ENCODE measurements around the gene ZNF236.
"Not testable (repeated sequence)": the region's sequence is repeated elsewhere in the genome, so short reads cannot be mapped to it uniquely, and the experiment has no call there.

The ZNF236 gene

DNA sequence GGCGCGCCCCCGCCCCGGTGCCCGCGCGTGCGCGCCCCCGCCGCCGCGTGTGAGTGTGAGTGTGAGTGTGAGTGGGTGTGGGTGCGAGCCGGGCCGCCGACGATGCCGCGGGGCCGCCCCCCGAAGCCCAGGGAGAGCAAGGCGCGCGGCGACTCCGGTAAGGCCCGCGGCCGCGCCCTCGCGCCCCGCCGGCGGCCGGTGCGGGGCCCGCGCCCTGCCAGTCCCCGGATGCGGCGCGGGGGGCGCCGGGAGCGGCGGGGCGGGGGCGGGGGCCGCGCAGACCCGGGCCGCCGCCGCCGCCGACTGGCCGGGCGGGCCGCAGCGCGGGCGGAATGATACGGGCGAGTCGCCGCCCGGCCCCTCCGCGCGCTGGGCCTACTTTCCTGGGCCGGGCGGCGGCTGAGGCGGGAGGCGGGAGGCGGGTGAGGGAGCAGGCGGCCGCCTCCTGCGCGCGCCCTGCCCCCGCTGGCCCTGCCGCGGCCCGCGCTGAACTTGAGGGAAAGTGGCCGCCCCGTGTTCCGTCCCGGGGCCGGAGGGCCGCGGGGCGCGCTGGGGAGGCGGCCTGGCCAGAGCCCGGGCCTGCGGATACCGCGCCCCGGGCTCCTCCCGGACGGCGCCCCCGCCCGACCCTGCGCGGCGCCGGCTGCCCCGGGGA, at the start of gene ZNF236:
ZNF236 (plus strand) TSS at position 52 of the 655 bp plus-strand sequence; CDS start at position 103, 51 bp downstream.
- H2AFZ ChIP-seq (ENCODE audit: low read depth, low read length): peak within 1 kb of the TSS; percentile 75
- peaks cover 16% of the 10 kb centered on the region for H3K4me1 ChIP-seq (ENCODE audit: insufficient read depth, low read length)
- H3K36me3 ChIP-seq (ENCODE audit: insufficient read depth, low read length): no peaks in the 10 kb centered on the region
- H3K9me3 ChIP-seq (ENCODE audit: low read length): no peaks in the 10 kb centered on the region
- H3K4me3 ChIP-seq (ENCODE audit: low read length): peak within 1 kb of the TSS; percentile 84
- H3K27me3 ChIP-seq (ENCODE audit: insufficient read depth, low read length): no peaks in the 10 kb centered on the region

DNA sequence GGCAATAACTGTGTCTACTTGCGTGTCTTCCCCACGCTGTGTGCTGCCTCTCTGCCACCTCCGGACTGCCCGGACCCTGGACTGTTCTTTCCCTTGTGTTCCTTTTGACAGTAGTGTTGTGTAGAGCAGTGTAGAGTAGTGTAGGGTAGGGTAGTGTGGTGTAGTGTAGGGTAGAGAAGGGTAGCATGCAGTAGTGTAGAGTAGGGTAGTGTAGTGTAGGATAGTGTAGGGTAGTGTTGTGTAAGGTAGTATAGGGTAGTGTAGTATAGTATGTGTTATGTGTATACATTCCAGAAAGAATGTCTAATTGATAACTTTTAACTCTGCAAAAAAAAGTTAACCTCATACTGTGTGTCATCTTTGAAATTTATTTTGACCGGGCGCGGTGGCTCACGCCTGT, 49.7 kb upstream of the ZNF236 start:
- no peaks in the 10 kb centered on the region for H3K9me3 ChIP-seq (ENCODE audit: low read length)
- H3K36me3 ChIP-seq (ENCODE audit: insufficient read depth, low read length): no peaks in the 10 kb centered on the region
- H3K4me3 ChIP-seq (ENCODE audit: low read length): no peak overlapping the region
- no peak overlapping the region for H2AFZ ChIP-seq (ENCODE audit: low read depth, low read length)
- peaks cover 10% of the 10 kb centered on the region for H3K4me1 ChIP-seq (ENCODE audit: insufficient read depth, low read length)
- H3K27me3 ChIP-seq (ENCODE audit: insufficient read depth, low read length): no peaks in the 10 kb centered on the region

DNA sequence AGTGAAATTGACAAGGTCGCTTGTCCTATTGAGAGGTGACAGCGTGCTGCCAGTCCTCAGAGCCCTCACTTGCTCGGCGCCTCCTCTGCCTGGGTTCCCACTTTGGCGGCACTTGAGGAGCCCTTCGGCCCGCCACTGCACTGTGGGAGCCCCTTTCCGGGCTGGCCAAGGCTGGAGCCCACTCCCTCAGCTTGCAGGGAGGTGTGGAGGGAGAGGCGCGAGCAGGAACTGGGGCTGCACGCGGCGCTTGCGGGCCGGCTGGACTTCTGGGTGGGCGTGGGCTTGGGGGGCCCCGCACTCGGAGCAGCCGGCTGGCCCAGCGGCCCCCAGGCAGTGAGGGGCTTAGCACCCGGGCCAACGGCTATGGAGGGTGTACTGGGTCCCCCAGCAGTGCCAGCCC, 45.3 kb upstream of the ZNF236 start:
- H3K4me3 ChIP-seq (ENCODE audit: low read length); H3K9me3 ChIP-seq (ENCODE audit: low read length); H3K27me3 ChIP-seq (ENCODE audit: insufficient read depth, low read length); H2AFZ ChIP-seq (ENCODE audit: low read depth, low read length); H3K4me1 ChIP-seq (ENCODE audit: insufficient read depth, low read length); H3K36me3 ChIP-seq (ENCODE audit: insufficient read depth, low read length): not testable (repeated sequence)

DNA sequence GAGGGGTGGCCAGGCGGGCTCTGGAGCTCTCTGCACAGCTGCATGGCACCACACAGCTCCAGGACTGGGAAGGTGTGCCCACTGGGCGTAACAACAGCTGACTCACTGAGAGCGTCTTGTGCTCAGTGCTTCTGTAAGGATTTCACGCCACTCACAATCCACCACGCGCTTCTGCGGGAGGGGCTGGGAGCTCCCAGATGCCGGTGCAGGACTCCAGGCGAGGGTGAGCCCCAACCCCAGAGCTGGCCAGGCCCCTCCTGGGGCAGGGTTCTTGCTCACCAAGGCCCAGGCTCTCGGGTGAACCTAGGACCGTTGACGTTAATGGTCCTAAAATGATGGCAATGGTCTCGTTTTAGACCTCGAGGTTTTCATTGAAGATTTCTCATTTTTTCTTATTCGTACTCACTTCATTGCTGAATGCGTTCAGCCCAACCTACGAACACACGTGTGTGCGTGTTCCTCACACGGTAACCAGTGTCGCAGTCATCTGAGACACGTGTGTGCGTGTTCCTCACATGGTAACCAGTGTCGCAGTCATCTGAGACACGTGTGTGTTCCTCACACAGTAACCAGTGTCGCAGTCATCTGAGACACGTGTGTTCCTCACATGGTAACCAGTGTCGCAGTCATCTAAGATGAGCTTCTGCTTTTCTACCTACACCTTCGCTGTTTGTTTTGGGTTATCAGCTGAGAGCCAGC, 38.4 kb upstream of the ZNF236 start:
- Histone ChIP-seq H3K4me3 (ENCODE audit: low read length) (no peak overlapping the region), H3K36me3 (ENCODE audit: insufficient read depth, low read length) (no peaks in the 10 kb centered on the region), H3K9me3 (ENCODE audit: low read length) (no peaks in the 10 kb centered on the region), H3K27me3 (ENCODE audit: insufficient read depth, low read length) (no peaks in the 10 kb centered on the region), H3K4me1 (ENCODE audit: insufficient read depth, low read length) (no peaks in the 10 kb centered on the region), H2AFZ (ENCODE audit: low read depth, low read length) (no peak overlapping the region)

DNA sequence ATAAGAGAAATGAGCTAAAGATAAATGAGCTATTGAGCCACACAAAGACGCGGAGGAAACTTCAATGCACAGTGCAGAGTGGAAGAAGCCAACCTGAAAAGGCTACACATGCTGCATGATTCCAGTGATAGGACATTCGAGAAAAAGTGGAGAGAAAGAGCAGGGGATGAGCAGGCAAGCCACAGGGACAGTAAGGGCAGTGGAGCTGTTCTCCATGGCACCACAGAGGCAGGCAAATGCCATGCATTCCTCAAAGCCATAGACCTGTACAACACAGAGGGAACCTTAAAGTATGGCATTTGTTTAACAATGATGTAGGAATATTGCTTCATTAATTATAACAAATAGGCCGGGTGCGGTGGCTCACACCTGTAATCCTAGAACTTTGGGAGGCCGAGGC, 36.5 kb upstream of the ZNF236 start:
- H3K27me3 ChIP-seq (ENCODE audit: insufficient read depth, low read length): no peaks in the 10 kb centered on the region
- H3K4me3 ChIP-seq (ENCODE audit: low read length): no peak overlapping the region
- H2AFZ ChIP-seq (ENCODE audit: low read depth, low read length): no peak overlapping the region
- H3K9me3 ChIP-seq (ENCODE audit: low read length): peaks cover 2% of the 10 kb centered on the region
- H3K4me1 ChIP-seq (ENCODE audit: insufficient read depth, low read length): no peaks in the 10 kb centered on the region
- H3K36me3 ChIP-seq (ENCODE audit: insufficient read depth, low read length): no peaks in the 10 kb centered on the region

DNA sequence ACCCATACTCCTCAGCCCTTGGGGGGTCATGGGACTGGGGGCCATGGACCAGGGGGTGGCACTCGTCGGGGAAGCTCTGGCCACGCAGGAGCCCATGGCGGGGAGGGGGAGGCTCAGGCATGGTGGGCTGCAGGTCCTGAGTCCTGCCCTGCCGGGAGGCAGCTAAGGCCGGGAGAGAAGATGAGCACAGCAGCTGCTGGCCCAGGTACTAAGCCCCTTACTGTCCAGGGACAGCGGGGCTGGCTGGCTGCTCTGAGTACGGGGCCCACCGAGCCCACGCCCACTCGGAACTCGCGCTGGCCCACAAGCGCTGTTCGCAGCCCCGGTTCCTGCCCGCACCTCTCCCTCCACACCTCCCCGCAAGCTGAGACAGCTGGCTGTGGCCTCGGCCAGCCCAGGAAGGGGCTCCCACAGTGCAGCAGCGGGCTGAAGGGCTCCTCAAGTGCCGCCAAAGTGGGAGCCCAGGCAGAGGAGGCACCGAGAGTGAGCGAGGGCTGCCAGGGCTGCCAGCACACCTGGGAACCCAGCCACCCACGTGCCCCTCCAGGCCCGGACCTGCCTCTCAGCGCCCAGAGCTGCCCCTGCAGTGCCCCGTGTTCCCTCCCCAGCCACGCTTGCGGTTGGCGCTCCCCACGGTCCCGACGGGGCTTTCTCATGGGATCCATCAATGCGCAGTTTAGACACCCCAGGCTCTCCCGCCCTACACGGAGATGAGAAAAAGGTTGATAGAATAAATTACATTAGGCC, 33.6 kb upstream of the ZNF236 start:
- Histone ChIP-seq H3K4me1 (ENCODE audit: insufficient read depth, low read length) (no peaks in the 10 kb centered on the region), H3K9me3 (ENCODE audit: low read length) (peaks cover 8% of the 10 kb centered on the region), H2AFZ (ENCODE audit: low read depth, low read length) (no peak overlapping the region), H3K4me3 (ENCODE audit: low read length) (no peak overlapping the region), H3K36me3 (ENCODE audit: insufficient read depth, low read length) (no peaks in the 10 kb centered on the region), H3K27me3 (ENCODE audit: insufficient read depth, low read length) (no peaks in the 10 kb centered on the region)

DNA sequence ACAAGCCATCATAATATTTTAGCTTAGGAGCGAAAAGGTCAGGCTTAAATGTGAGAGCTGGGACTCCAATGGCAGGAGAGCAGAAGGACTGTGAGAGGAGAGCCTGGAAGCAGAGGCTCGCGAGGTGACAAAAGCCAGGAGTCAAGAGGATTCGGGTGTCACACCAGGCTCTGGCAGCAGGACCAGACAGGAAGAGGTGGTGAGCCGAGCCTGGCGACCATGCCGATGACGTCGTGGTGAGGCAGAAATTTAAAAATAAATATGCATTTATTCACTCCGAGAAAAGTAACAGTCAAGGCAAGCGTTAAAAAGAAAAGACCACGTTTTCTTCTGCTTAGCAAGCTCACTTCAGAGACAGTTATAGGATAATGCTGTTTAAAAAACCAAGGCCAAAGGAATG, 31.3 kb upstream of the ZNF236 start:
- Histone ChIP-seq H2AFZ (ENCODE audit: low read depth, low read length) (no peak overlapping the region), H3K36me3 (ENCODE audit: insufficient read depth, low read length) (no peaks in the 10 kb centered on the region), H3K4me1 (ENCODE audit: insufficient read depth, low read length) (no peaks in the 10 kb centered on the region), H3K27me3 (ENCODE audit: insufficient read depth, low read length) (no peaks in the 10 kb centered on the region), H3K9me3 (ENCODE audit: low read length) (peaks cover 8% of the 10 kb centered on the region), H3K4me3 (ENCODE audit: low read length) (no peak overlapping the region)

DNA sequence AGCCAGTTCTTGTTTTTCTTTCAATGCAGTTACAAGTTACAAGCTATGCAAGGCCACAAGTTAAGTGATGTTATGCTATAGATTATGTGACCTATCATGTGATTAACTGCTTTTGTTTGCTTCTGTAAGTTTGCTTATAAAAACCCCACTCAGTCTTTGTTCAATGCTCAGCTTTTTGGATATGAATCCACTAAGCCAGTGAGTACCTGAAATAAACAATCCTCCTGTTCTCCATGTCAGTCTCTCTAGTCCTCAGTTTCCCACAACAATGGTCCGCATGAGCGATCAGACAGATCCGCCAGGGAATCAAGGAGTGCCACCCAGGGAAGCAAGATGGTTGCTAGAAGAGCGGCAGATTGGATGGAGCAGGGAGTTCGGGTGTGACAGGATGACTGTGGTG, 30.7 kb upstream of the ZNF236 start:
- H2AFZ ChIP-seq (ENCODE audit: low read depth, low read length): no peak overlapping the region
- H3K27me3 ChIP-seq (ENCODE audit: insufficient read depth, low read length): no peaks in the 10 kb centered on the region
- peaks cover 8% of the 10 kb centered on the region for H3K9me3 ChIP-seq (ENCODE audit: low read length)
- no peaks in the 10 kb centered on the region for H3K36me3 ChIP-seq (ENCODE audit: insufficient read depth, low read length)
- H3K4me3 ChIP-seq (ENCODE audit: low read length): no peak overlapping the region
- no peaks in the 10 kb centered on the region for H3K4me1 ChIP-seq (ENCODE audit: insufficient read depth, low read length)

DNA sequence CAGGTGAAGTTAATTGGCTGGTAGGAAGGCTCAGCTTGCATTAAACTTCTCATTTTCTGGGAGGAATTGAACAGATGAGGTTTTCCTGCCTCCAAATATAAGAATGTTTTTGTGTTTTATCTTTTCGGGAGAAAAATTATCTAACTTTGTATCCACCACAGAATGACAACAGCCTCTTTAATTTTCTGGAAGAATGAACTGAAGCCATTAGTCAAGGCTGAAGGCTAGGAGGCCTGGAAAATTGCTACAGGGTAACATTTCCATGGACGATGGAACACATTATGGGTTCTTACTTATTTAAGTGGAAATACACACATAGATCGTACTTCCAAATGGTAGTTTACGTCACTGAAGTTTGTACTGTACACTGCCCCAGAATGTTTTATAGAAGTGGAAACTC, 28.0 kb upstream of the ZNF236 start:
- no peak overlapping the region for H2AFZ ChIP-seq (ENCODE audit: low read depth, low read length)
- no peaks in the 10 kb centered on the region for H3K27me3 ChIP-seq (ENCODE audit: insufficient read depth, low read length)
- no peaks in the 10 kb centered on the region for H3K36me3 ChIP-seq (ENCODE audit: insufficient read depth, low read length)
- H3K9me3 ChIP-seq (ENCODE audit: low read length): peaks cover 8% of the 10 kb centered on the region
- H3K4me3 ChIP-seq (ENCODE audit: low read length): no peak overlapping the region
- no peaks in the 10 kb centered on the region for H3K4me1 ChIP-seq (ENCODE audit: insufficient read depth, low read length)

DNA sequence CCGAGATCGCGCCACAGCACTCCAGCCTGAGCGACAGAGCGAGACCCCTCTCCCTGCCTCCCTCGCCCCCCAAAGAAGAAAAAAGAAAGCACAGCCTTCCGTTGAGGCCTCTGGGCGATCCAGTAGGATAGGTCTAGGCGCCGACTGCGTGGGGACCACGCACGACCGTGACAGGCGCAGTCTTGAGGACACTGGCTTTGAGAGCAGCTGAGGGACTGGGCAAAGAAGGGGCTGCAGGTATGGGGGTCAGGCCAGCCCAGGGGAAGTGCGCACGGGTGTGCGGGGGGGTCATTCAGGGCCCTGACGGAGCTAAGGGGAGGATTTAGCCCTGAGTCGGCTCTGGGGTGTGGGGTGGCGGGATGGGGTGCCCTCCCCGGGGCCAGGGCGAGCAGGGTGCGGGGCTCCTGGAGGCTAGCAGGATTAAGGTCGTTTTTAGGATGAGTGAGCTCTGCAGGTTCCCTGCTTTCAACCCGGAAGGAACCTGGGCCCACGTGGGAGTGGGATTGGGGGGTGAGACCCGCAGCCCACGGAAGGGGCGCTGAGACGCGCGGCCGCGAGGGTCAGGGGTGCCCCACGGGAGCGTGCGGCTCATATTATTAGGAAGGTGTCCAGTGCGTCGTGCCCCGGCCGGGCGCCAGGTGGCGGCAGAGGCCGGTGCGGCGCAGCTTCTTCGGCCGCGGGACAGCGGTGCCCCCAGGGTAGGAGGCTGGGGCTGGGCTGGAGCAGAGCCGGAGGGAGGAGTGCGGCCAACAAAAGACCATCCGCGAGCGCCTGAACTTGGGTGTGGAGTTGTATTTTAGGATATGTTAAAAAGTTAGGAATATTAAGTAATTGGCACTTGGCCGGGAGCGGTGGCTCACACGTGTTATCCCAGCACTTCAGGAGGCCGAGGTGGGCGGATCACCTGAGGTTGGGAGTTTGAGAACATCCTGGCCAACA, 20.5 kb upstream of the ZNF236 start:
- H3K27me3 ChIP-seq (ENCODE audit: insufficient read depth, low read length): no peaks in the 10 kb centered on the region

DNA sequence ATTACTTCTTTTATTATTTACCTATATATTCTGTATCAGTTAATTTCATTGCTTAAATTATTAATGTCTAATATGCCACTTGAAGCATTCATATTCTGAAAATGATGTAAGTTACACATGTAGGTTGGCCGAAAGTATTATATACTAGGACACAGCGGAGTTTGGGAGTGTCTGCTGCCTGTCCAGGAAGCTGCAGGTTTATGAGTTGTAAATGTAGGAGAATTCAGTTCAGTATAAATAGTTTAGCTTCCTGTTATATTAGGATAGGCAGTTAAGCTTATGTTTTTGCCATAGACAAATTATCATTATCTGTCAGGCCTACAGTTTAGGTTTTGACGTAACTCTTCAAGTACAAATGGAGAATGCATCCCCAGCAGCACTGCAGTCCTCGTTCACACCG, 18.9 kb upstream of the ZNF236 start:
- no peaks in the 10 kb centered on the region for H3K4me1 ChIP-seq (ENCODE audit: insufficient read depth, low read length)
- H3K36me3 ChIP-seq (ENCODE audit: insufficient read depth, low read length): no peaks in the 10 kb centered on the region
- no peaks in the 10 kb centered on the region for H3K27me3 ChIP-seq (ENCODE audit: insufficient read depth, low read length)

More for the DNA sequence above, 20.5 kb upstream of the ZNF236 start:
- Histone ChIP-seq H3K4me1 (ENCODE audit: insufficient read depth, low read length) (no peaks in the 10 kb centered on the region), H3K4me3 (ENCODE audit: low read length) (no peak overlapping the region), H3K9me3 (ENCODE audit: low read length) (no peaks in the 10 kb centered on the region), H2AFZ (ENCODE audit: low read depth, low read length) (no peak overlapping the region), H3K36me3 (ENCODE audit: insufficient read depth, low read length) (no peaks in the 10 kb centered on the region)

DNA sequence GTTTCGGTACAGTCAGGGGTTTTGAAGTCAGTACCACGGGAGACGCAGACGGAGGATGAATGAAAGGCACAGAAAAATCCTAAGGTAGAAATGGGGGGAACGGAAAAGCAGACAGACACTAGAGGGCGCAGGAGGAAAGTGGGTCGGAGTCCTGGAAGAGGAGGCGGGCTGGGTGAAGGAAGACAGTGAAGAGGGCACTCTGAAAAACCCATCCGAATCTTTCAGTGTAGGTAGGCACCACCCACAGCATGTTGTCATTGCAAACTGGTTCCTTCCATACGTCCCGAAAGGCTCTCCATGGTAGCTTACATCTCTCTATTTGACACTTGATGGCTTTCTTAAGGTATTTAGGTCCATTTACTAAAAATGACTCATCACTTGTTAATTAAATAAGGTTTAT, 18.5 kb upstream of the ZNF236 start:
- Histone ChIP-seq H3K9me3 (ENCODE audit: low read length) (no peaks in the 10 kb centered on the region), H3K4me1 (ENCODE audit: insufficient read depth, low read length) (no peaks in the 10 kb centered on the region), H3K4me3 (ENCODE audit: low read length) (no peak overlapping the region), H3K36me3 (ENCODE audit: insufficient read depth, low read length) (no peaks in the 10 kb centered on the region), H2AFZ (ENCODE audit: low read depth, low read length) (no peak overlapping the region), H3K27me3 (ENCODE audit: insufficient read depth, low read length) (no peaks in the 10 kb centered on the region)

More for the DNA sequence above, 18.9 kb upstream of the ZNF236 start:
- H3K4me3 ChIP-seq (ENCODE audit: low read length): no peak overlapping the region
- H3K9me3 ChIP-seq (ENCODE audit: low read length): no peaks in the 10 kb centered on the region
- H2AFZ ChIP-seq (ENCODE audit: low read depth, low read length): no peak overlapping the region
